Suprapubic skin (tissue), 4 donors: ENCODE results near the gene CD47. TPM values are rescaled to one million over a fixed set of nuclear protein-coding genes. Genes with fewer than 3 reads are reported as not detected.

Experiments used
- DNase-seq, 2 donors: peaks; one replicate each; pipeline ENCODE4 v3.0.0-alpha.2; 2019; ENCODE audit warnings: low spot score in 2 of 2
- H3K27ac ChIP-seq: fragments of 200-600 bp; sonication (generic); one replicate; pipeline ENCODE4 v1.5.1; 2019
- H3K27me3 ChIP-seq: fragments of 200-600 bp; sonication (generic); one replicate; pipeline ENCODE4 v1.5.1; 2019
- H3K36me3 ChIP-seq: fragments of 200-600 bp; sonication (generic); one replicate; pipeline ENCODE4 v1.5.1; 2019
- H3K4me1 ChIP-seq: fragments of 200-600 bp; sonication (generic); one replicate; pipeline ENCODE4 v1.5.1; 2019
- H3K4me3 ChIP-seq: fragments of 200-600 bp; sonication (generic); one replicate; pipeline ENCODE4 v1.5.1; 2019; ENCODE audit warnings: mild to moderate bottlenecking
- H3K9me3 ChIP-seq: fragments of 200-600 bp; sonication (generic); one replicate; pipeline ENCODE4 v1.5.1; 2019
- CTCF ChIP-seq, 2 donors: fragments of 200-600 bp in 1 of 2; fragments of 450-650 bp in 1 of 2; sonication (generic) in 1 of 2; IDR thresholded peaks; one replicate each; pipeline ENCODE4 v1.5.1; 2016 to 2019; ENCODE audit warnings: antibody characterized with exemption in 2 of 2, mild to moderate bottlenecking in 1 of 2, moderate library complexity in 1 of 2
- EP300 ChIP-seq: sonication (generic); formaldehyde crosslinking; IDR thresholded peaks from one replicate; pipeline ENCODE4 v1.6.1; 2017; ENCODE audit warnings: antibody characterized with exemption
- POLR2A ChIP-seq, 2 donors: fragments of 450-650 bp; IDR thresholded peaks; one replicate each; pipeline ENCODE4 v1.6.1; 2017; ENCODE audit warnings: antibody characterized with exemption in 2 of 2, mild to moderate bottlenecking in 2 of 2, moderate library complexity in 2 of 2
- POLR2AphosphoS5 ChIP-seq, 3 donors: sonication (generic); formaldehyde crosslinking; IDR thresholded peaks; one replicate each; pipeline ENCODE4 v1.6.1; 2017; ENCODE audit warnings: antibody characterized with exemption in 3 of 3
- WGBS: methylation state at CpG from one replicate; pipeline ENCODE4 v1.1.5; 2018; 5-methylcytosine and 5-hydroxymethylcytosine counted together
- total RNA-seq, 4 donors: library from RNA; depleted of rRNA; stranded (reverse); fragments of >200 nt; gene quantifications; one replicate each; pipeline ENCODE4 v1.1.0, GENCODE V29; 2016

CD47 gene
- total RNA-seq, 4 donors from 2014 or later = 37.8 to 94.4 (median 41.8) TPM

- Histone ChIP-seq H3K36me3 (no peaks in the 10 kb centered on the region), H3K4me1 (peaks cover 21% of the 10 kb centered on the region), H3K4me3 (no peak overlapping the region), H3K27ac (no peak overlapping the region), H3K27me3 (no peaks in the 10 kb centered on the region), H3K9me3 (no peaks in the 10 kb centered on the region)
- no peak for TF ChIP-seq EP300
- no peak for DNase-seq
- WGBS = 66% methylated on average over 4 of the region's 4 CpGs
Observed at GRCh38 chr3:107994956-107995715, 95.7 kb downstream of the CD47 start.

- no peak for DNase-seq
- TF ChIP-seq POLR2AphosphoS5 (IDR thresholded peaks at IDR 0.05) = no peak
- no peak for TF ChIP-seq EP300
- TF ChIP-seq CTCF (IDR thresholded peaks at IDR 0.05) = no peak
- no peak for TF ChIP-seq POLR2A (IDR thresholded peaks at IDR 0.05)
- H3K4me1 ChIP-seq = peaks cover 31% of the 10 kb centered on the region
- WGBS = 94% methylated on average over 2 of the region's 2 CpGs
- no peak overlapping the region for H3K4me3 ChIP-seq
- no peaks in the 10 kb centered on the region for H3K9me3 ChIP-seq
- no peaks in the 10 kb centered on the region for H3K36me3 ChIP-seq
- H3K27me3 ChIP-seq = no peaks in the 10 kb centered on the region
- no peak overlapping the region for H3K27ac ChIP-seq
Observed at GRCh38 chr3:107994181-107994580, 96.7 kb downstream of the CD47 start.

GRCh38 chr3:107993771-107994170 is 97.1 kb downstream of the CD47 start:
- Histone ChIP-seq H3K27ac (peak overlapping the region; percentile 54), H3K36me3 (no peaks in the 10 kb centered on the region), H3K9me3 (no peaks in the 10 kb centered on the region), H3K27me3 (no peaks in the 10 kb centered on the region), H3K4me3 (no peak overlapping the region), H3K4me1 (peaks cover 35% of the 10 kb centered on the region)
- TF ChIP-seq CTCF (IDR thresholded peaks at IDR 0.05) (no peak), POLR2AphosphoS5 (IDR thresholded peaks at IDR 0.05) (no peak), POLR2A (IDR thresholded peaks at IDR 0.05) (no peak), EP300 (no peak)
- DNase-seq = no peak
- 50% methylated on average over 1 of the region's 1 CpG for WGBS

Other genes starting within 250 kb of the CD47 start
- 10 to 100 TPM; 21.8 to 62.3 (median 36.5) TPM for gene IFT57, start 131.4 kb upstream of the CD47 start, total RNA-seq
- not detected for gene HHLA2, start 205.5 kb upstream of the CD47 start, total RNA-seq